HG02938 (cell line): ENCODE results near the gene DLGAP1.
"Not testable (repeated sequence)": the region's sequence is repeated elsewhere in the genome, so short reads cannot be mapped to it uniquely, and the experiment has no call there.

Source experiments
- ATAC-seq: cut with Tn5 transposase; IDR thresholded peaks from one replicate; pipeline ENCODE4 v1.9.1; 2021; ENCODE audit warnings: mild to moderate bottlenecking, moderate library complexity; ENCODE audit not compliant: unreplicated experiment

DLGAP1 gene

DNA sequence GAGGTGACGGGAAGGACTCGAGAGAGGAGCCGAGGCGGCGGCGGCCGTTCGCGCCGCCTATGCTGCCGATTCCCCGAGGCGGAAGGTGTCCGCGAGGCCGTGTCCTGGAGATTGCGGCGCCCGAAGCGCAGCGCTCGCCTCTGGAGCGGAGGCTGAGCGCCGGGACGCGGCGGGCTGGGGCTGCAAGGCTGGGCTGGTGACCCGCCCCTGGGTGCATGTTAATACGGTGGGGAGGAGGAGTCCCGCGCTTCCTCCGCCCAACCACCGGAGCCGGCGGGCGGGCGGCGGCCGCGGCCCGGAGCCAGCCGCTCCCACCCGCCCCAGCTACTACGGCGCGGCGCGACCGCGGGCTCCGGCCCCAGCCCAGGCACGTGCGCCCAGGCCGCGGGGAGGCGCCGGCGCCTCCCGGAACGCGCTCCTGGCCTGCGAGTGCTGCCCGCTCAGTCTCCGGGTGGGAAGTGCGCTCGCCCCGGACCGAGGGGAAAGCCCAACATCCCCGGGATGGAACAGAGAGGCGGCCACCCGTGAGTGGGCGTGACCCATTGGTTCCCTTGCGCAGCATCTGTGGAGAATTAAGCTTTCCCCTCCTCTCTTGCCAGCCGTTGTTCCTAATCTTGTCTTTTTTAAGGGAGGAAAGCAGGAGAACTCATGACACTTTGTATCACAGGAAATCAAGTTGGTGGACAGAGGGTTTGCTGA lies at the start of gene DLGAP1:
Gene DLGAP1, minus strand, starts transcription at position 195 of the 699 bp plus-strand sequence.
- ATAC-seq, result peak; percentile 53

DNA sequence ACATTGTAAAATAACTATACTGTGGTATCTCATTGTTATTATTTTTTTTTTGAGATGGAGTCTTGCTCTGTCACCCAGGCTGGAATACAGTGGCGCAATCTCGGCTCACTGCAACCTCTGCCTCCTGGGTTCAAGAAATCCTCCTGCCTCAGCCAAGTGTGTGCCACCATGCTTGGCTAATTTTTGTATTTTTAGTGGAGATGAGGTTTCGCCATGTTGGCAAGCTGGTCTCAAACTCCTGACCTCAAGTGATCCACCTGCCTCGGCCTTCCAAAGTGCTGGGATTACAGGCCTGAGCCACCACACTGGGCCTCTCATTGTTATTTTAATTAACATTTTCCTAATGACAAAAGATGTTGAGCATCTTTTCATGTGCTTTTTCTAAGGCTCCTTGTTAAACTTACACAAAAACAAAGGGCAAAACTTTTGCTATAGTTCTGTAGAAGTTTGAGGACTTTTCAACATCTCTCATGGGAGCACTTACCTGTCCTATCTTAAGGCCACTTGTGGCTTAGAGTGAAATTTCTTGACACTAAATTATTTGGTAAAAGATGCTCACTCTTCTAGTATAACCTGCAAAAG lies 39.7 kb upstream of the DLGAP1 start:
- ATAC-seq, result not testable (repeated sequence)

DNA sequence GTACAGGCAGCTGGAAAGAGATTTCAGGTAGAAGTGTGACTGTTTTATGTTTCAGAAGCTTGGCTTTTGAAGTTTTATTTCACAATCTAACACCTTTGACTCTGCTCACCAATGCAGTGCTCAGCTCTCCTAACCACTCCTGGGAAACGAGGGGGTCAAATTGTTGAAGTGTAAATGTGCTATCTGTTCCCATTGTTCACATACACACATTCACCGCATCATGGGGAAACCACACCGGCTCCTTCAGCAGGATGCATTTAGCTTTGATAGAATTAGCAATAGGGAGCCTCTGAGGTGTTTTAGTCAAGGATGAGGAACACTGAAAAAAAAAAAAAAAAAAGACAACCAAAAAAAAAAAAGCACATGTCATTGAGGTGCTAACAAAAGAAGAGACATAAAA lies 13.4 kb upstream of the DLGAP1 start:
- ATAC-seq, result no peak

DNA sequence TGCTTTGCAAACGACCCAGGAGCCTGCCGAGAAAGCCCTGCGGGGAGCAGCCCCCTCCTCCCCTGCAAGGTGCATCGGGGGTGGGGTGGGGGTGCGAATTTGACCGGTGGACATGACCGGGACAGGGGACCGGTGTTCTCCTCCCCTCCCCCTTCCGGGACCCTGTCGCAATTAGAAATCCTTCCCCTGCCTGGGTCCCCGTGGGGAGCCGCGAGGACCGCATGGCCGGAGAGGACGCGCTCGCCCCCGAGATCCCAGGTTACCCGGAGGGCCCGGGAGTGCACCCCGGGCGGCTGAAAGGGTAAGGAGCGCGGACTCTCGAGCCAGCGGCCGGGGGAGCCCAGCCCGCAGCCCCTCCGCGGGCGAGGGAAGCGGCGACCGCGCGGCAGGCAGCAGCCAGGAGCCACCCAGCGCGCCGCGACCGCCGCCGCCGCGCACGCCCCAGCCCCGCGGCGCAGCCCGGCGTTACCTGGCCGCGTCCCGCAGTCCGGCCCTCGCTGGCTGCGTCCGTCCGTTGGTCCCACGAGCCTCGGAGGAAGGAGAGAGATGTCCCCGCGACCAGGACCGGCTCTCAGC lies 482 bp downstream of the DLGAP1 start:
- ATAC-seq, result peak; percentile 9

DNA sequence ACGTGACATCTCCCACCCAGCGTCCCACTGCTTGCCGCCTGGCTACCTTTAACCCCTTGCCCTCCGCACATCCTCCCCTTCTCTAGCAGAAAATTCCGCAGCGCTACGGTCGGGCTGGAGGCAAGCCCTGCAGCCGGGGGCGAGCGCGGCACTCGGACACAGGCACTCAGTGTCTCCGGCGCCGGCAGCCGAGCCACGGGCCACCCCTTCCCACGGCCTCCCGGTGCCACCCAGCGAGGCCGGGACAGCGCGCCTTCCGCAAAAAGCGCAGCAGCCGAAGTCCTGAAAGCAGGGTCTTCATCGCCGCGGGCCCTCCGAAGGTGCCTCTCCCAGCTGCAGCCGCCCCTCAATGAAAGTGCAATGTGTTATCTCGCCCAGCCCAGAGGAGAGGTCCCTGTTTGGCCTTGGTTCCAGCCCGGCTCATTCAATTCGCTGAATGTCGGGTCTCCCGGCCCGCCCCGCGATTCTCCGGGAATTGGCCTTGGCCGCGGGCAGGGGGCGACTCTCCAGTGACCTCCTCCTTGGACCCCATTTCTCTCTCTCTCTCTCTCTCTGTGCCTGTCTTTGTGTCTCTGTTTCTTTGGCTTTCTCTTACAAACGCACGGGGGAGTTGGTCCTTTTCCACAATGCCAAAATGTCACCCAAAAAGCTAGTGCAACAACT lies 1.1 kb downstream of the DLGAP1 start:
- ATAC-seq, result no peak

DNA sequence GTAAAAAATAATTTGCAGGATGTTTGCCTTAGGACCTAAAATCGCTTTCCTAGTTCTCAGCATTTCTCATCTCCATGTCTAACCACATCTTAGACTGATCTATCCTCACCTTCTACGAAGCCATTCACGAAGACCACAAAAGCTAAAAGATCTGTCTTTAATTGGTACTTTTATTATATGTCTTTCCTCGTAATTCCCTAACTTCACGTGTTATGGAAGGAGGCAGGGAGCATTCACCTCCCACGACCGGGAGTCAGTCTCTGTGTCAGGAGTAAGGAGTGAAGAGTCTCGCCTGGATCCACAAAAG lies 1.6 kb downstream of the DLGAP1 start:
- ATAC-seq, result no peak

DNA sequence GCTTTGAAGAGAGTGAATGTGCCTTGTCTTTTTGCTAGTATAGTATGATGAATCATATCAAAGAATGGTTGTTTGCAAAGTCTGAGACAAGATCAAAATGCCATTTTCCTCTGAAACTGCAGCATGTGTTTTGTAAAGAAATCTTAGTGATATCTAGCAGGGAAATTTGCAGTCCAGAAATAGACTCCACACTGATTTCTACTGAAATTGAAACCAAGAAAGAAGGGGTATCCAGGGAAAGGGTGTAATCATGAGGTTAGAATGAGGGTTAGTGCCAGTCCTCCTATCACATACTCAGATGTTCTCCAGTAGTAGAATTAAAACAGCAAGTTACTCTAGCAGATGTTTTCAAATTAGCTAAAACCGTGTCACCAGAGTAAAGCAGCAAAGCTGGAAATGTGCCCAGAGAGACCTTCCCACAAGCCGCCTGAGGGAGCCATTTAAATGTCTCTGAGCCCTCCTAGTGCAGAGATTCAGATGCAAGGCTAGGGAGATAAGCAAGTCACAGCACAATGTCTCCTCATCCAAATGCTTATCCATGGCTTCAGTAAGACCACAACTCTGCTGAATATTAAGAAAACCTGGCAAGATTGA lies 4.9 kb downstream of the DLGAP1 start:
- ATAC-seq, result no peak

DNA sequence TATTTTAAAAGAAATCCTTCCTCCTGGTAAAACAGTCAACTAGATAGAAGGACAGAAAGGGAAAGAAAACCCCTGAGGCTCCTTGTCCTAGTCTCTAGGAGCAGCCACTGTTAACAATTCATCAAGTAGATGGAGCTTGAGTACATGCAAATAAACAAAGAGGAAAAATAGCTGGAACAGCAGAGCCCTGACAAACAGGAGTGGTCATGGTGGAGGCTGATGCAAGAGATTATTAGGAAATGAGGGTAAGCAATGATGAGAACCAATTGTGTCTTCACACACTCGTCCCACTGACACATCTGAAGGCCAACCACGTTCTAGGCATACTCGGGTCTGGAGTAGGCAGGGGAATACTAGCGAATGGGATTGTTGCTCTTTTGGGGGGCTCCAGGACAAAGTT lies 9.2 kb downstream of the DLGAP1 start:
- ATAC-seq, result no peak

DNA sequence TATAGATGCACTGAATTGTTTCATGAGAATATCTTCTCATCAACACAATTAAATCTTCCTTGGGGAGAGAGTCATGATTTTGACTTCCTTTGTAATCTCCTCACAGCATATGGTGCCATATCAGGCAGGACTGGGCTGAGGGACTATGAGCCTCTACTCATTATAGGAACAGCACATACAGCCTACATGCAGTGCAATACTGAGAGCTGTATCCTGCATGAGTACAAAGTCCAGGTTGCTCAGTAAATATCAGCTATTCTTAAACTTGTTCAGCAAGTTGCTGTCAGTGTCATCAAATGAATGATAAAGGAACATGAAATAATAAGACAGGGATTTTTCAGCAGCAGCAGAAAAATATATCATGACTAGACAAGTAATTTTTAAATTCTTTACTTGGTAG lies 10.8 kb downstream of the DLGAP1 start:
- no peak for ATAC-seq

DNA sequence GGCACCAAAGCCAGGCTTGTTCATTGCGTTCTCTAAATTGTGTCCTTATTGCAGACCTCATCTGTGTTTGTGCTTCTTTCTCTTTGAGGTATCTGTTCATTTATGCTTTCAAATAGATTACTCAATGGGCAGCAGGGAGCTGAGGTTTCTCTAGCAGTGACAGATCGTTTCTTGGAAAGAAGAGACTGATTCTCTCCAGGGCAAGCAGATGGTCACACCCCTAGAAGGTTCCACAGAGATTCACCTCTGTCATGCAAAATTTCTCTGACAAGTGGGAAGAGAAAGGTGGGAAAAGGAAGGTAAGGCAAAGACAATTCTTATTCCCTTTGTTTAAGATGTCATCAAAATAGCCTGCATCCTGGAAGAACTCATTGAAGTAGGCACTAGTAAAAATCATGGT lies 14.0 kb downstream of the DLGAP1 start:
- ATAC-seq, result no peak

DNA sequence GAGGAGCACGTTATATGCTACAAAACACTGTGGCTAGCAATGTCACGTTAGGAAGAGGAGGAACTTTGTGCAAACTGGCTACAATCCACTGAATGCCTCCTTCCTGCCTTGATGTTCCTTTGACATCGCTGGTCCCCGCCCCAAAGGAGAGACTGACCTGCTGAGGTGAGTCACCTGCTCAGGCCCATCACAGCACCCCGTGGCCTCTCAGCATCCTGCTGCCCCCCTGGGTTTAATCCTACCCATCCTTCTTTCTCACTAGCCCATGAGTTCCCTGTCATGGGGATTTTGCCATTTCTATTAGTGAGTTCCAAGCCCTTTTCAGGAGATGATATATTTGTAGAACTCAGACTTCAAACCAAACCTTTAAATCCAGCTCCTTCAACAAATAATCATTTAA lies 16.2 kb downstream of the DLGAP1 start:
- no peak for ATAC-seq

DNA sequence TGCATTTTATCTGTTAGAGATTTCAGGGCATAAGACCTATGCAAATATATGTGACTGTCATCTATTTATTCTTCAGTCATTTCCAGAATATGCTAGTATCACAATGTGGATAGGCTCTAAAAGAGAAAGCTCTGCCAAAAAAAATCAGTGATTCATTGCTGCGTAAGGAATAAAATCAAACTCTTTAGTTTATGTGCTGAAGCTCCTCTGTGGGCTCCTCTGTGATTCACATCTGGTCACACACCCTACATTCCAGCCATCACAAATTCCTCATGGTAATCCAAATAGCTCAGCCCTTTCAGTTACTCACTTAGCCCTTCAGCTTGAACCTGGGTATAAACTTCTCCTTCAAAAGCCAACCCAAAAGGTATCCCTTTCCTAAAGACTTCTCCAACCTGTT lies 21.4 kb downstream of the DLGAP1 start:
- no peak for ATAC-seq

DNA sequence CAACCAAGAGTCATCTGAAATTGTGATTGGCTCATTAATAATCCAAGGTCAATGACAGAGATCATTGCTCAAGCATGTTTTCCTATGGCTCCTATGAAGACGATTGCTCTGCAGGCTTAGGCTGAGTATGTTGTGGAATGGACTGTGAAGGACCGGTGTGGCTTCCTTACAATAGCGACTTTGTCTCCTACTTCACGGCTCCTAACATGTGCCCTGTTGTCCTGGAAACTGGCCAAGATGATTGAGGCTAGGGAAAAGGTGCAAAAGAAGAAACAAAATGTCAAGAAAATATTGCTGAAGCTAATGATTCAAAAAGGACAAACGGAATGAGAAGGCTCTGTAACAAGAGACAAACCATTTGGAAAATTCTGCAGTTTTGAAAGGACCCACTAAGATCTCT lies 24.3 kb downstream of the DLGAP1 start:
- ATAC-seq, result no peak

DNA sequence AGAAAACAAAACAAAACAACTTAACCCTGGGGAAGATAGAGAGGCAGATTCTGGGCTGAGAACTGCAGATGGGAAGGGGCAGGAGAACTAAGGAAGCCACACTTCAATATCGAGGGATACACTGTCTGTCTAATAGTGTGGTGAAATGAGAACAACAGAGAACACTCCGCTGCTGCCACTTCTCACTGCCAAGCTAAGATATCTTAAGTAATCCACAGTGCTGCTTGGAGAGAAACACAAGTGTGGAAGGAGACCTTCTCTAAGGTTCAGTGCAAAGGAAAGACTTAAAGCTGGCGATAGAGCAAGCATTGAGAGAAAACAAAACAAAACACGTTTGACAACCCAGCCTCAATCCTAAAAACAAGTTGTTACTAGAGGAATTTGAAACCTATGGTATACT lies 37.4 kb downstream of the DLGAP1 start:
- no peak for ATAC-seq

DNA sequence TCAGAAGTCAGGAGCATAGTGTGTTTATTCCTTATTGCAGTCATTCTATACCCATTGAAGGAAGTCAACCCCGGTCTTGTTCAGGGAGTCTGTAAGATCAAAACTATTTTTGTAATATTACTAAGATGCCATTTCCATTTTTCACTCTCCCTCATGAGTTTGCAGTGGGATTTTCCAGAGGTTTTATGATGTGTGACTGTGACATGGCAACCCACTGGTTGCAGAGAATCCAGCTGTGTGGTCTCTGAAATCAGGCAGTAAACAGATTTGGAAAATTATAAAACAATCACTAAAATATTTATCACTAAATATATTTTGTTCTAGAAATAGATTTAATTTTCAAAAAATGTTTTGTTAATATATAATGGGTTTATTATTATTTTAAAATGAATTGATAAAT lies 38.1 kb downstream of the DLGAP1 start:
- no peak for ATAC-seq

DNA sequence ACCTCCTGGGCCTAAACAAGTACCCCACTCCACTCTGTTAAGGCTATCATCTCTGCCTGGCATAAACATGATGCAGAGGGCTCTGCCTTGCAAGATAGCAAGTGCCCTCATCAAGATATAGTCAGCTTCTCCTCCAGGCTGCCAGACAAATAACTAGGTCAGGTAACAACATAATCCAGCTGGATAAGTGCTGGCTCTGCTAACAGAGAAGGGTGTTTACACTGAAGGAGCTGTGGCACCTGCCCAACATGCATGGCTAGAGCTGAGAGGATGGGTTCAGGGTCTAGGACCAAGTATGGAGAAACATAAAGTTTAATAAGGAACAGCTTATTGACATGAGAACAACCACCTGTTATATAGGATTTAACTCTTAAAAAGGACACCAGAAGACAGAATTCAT lies 42.8 kb downstream of the DLGAP1 start:
- ATAC-seq, result no peak

DNA sequence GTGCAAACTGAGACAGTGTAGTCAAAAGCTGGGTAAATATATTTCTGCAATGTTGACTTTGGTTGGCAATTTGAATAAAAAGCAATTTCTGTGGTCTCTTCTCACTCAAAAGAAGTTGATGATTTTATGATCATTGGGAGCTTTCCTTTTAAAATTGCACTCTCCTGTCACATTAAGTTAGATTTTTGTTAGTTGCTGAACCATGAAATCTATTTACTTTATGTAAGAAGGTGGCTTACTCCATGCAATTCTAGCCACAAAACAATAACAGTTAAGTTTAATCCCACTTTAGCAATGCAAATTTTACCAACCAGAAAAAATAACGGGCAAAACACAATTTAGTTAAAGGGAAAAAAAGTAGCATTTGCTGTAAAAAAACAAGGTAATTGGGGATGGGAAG lies 48.3 kb downstream of the DLGAP1 start:
- no peak for ATAC-seq

DNA sequence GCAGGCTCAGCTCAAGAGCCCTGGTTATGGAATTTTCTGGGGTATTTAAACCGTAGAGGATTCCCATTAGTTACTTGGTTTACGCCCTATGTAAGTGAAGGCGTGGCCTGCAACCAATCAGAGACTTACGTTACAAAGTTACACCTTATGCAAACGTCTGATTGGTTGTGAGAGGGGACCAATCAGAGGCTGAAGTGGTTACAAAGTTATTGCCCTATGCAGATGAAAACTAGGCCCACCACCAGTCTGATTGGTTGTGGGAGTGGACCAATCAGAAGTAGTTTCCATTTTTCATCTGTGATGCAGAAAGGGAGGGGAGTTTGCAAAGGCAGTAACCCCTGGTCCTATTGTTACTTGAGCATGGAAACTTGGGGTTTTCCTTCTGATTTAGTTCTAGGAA lies 49.1 kb downstream of the DLGAP1 start:
- no peak for ATAC-seq

DNA sequence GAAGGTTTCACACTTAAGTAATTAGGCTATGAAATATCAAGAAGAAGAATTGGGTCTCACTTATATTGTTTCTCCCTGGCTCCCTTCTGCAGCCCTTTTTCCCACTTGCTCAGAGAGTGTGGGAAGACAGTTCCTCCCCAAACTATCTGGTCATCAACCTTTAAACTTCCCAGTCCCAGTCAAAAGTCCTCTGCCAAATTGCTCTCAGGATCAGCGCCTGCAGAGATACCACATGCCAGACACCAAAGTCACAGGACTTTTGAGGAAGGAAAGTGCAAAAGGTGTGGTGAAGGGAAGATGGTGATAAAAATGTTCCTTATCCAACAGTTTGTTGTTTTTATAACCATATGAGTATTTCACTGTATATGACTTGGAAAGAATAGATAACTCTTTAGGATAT lies 51.3 kb downstream of the DLGAP1 start:
- ATAC-seq, result no peak

DNA sequence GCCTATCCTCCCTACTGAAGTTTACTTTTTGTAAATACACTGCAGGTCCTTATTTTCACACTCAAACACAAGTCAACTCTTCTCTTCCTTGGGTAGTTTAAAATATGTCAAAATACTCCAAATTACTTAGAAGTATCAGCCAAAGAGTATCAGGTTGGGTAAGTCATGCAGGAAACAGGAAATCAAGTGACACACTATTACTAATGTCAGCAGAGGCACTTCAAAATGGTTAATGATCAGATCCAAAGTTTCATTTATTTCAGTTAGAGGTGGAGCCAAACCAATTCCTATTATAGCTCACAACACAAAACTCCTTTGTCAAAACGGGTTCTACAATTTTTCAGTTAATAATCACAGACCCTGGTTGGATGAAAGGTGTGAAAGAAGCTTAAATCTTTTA lies 54.2 kb downstream of the DLGAP1 start:
- no peak for ATAC-seq

DNA sequence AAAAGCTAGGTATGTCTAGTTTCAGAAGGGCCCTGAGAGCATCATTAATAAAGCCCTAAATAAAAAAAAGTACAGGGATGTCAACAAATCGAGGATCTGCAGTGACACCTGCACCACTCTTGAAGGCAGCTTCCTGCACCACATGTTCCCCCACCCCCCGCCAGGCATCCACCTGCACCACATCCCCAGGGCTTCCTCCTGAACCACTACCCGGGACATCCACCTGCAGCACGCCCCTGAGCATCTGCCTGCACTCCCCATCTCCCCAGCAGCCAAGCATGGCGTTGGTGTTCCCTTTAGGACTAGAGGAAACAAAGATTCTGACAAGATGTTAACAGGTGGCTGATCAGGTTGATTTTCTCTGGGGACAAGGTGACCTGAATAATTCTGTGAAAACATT lies 55.2 kb downstream of the DLGAP1 start:
- no peak for ATAC-seq

DNA sequence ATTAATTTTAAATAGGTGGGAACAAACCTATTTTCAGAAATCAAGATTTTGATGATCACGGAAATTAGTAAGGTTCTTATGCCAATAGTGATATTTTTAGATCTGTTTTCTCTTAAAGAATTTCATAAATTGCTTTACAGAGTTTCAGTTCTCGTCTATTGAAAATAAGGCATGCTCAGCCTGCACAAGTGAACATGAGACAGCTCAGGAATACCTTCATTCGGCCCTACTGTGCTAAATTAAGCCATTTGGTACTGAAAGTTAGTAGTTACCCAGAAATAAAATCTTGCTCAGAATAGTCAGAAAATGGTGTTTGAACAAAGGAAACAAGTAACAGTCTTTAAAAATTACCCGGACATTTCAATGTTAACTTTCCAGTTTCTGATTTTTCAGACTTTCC lies 60.4 kb downstream of the DLGAP1 start:
- ATAC-seq, result no peak
